Glomerular visceral epithelial cell (primary cell): ENCODE results near the gene LRRC4.

Source experiments
- DNase-seq: peaks from one replicate; pipeline ENCODE4 v3.0.0-alpha.2; 2016; ENCODE audit errors: extremely low spot score

Gene LRRC4

GRCh38 chr7:128006550-128007302, 24.5 kb downstream of the LRRC4 start:
- no peak for DNase-seq

GRCh38 chr7:128005759-128006159, 25.5 kb downstream of the LRRC4 start:
- DNase-seq, result no peak

DNA sequence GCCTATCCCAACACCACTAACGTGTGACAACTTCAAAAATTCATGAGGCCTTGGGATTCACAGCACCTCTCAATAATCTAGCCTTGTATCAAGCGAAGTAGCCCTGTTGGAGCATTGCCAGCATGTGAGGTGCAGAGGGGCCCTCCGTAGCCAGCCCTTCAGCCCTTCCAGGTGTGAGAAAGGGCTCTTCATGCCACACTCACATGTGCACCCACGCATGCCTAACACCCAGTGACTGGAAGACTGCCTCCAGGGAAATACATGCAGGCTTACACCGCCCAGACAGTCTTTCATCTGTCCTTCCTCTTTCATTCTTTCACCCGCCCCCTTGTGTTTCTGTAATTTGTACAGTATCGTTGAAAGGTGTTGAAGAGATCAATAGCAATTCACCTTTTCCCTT, 26.1 kb downstream of the LRRC4 start:
- DNase-seq, result no peak

DNA sequence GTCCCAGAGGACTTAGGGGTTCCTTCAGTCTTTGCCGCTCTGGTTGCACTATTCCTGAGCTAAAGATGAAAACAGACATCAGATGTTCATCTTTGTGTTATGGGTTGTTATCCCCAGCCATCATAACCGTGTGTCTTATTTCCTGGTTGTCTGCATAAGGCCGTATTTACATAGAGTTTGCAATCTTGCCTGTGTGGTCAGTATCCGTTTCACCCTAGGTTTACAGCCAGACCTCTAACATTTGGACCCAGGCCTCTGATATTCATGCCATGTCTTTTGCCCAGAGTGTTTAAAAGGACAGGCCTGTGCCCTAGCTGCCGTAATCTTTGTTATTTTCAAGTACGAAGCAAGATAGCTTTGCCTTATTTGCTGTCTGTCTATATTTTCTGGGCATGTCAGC, 26.6 kb downstream of the LRRC4 start:
- no peak for DNase-seq

GRCh38 chr7:128003787-128004186, 27.4 kb downstream of the LRRC4 start:
- DNase-seq, result no peak

GRCh38 chr7:128003167-128003566, 28.1 kb downstream of the LRRC4 start:
- DNase-seq, result no peak

GRCh38 chr7:128000854-128001265, 30.4 kb downstream of the LRRC4 start:
- DNase-seq, result peak; percentile 36

DNA sequence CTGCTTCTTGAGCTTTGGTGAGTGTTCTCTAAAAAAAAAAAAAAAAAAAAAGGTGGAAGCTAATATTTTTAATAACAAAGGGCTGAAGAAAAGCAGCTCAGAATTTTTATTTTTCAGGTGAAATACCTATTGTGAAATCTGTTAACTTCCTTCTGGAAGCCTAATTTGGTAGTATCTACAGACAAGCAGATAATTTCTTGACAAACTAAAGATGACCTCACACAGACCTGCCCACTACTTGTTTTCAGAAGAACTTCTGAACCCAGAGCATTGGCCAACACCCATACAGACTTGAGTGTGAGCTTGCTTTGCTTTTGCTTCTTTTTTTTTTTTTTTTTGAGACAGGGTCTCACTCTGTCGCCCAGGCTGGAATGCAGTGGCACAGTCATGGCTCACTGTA, 31.2 kb downstream of the LRRC4 start:
- DNase-seq, result no peak

GRCh38 chr7:127998671-127999070, 32.6 kb downstream of the LRRC4 start:
- no peak for DNase-seq

GRCh38 chr7:127997226-127997922, 33.9 kb downstream of the LRRC4 start:
- DNase-seq, result no peak

DNA sequence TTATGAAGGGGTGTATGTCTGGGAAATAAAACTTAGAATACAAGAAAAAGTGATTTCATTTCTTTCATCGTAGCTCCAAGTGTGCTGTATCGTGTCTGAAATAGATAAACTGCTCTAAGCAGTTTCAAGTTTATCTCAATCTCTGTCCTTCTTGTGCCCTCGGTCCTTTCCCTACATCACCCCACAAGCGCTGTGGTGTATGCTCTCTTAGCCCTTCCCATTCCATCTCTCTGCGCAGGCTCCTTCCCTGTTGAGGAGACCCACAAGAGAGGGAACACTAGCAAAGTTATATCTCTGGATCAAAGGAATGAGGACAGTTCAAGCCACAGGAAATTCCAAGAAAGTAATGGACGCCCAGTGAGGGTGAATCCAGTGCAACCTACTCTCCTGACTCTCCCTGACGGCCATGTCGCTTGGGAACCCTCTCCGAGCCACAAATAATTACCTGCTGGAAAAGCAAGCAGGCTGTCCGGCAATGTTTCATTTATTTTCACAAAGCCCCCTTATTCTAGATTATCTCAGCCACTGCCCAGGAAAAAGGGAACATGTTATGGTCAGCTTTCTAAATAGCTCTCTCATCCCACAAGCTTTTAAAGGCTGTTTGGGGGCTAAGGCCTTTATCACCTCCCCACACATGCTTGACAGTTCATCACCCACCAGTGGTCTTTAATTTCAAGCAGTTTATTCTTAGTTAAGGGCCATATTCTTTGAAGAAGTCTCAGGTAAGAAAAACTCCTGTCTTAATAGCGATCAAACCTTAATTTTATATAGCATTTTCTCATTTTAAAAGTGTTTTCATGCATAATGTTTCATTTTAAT, 34.8 kb downstream of the LRRC4 start:
- no peak for DNase-seq

DNA sequence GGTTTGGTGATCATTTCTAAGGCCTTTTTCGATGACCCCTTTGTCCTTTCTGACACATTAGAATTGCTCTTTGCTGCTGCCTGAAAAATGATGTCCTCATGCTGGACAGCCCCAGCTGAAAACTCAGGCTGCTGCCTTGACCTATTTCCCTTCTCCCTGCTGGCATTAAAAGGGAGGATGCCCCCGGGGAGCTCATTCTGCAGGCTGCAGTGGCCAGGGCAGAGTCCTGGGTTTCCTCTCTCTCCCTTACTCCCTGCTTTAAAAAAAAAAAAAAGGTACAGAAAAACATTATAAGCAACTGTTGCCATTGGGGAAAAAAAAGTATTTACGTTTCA, 35.4 kb downstream of the LRRC4 start:
- no peak for DNase-seq

DNA sequence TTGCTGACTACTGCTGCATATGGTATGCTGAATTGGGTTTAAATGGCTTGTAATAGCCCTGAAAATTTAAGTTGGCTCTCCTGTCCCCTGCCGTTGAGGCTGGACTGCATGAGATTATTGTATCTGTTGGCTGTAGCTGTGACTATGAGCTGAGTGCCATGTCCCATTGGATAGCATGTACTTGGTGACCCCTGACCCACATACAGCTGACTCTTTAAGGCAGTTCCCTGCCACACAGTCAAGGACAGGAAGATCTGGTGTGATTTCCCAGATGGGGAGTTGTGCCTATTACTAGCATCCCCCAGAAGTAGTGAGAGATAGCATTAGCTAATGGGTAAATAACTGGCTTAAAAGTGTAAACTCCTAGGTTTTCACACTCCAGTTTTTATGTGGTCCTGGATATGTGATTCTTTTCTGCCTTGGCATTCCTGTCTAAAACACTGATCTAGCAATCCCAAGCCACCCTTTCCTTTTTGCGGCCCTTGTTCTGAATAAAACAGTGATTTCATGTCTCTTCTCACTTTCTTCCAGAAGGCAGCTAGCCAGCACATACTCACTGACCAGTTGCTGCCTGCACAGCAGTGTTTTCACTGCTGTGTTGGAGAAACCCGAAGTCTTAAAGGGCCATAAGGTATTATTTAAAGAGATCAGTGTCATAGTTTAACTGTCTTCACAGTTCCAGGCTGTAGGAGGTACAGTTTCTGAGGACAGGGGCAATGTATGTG, 35.9 kb downstream of the LRRC4 start:
- DNase-seq, result no peak

- no peak for DNase-seq
Observed at GRCh38 chr7:127993987-127994386, 37.2 kb downstream of the LRRC4 start.

DNA sequence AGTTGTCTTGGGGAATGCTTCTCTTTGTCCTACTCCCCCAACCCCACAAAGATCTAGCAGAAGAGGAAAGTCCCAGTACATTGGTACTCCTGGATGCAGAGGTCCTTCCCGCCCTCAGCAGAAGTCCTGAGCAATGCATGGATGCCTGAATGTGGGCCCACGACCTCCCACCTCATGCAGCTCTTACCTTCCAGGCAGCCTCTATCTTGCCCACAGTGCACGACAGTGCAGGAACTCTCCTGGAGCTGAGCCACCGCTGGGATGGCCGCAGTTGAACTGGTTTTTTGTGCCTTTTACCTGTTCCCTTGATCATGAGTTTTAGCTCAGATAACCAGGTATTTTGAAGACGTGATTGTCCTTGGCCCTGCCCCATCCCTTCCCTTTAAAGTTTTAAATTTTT, 37.9 kb downstream of the LRRC4 start:
- DNase-seq, result no peak

DNA sequence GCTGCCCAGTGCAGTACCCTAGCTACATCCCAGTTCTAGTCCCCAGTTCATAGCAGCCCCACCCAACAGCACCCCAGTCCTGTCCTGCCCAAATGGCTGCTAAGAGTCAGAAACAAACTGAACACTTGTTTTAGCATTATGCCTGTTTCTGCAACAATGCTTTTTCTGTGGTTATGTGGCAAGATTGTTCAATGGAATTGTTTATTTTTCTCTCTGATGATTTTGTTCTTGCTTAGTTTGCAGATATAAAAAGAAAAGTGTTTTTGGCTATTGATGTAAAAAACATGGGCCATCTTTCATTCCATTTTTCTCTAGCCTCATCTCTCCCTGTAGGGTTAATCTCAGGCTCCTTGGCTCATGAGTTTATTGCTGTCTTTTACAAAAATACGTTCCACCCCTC, 42.5 kb downstream of the LRRC4 start:
- no peak for DNase-seq

GRCh38 chr7:127986581-127987521, 44.4 kb downstream of the LRRC4 start:
- no peak for DNase-seq

- no peak for DNase-seq
Observed at GRCh38 chr7:127983804-127984332, 47.4 kb downstream of the LRRC4 start.

DNA sequence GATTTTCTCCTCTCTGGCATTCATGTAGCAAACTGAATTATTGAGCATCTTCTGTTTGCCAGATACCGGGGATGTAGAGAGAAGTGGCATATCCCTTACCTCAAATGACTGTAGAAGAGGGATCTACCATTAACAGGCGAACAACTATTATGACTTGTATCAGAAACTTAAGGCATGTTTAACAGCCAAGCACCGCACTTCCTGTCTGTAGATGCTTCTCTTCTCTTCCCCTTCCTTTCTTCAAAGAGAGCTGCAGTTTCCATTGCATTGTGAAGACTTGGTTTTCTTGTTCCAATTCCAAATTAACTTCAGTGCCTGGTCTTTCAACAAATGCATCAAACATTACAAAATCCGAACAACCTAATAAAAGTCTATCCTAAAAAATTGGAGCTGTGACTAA, 49.3 kb downstream of the LRRC4 start:
- DNase-seq, result no peak

DNA sequence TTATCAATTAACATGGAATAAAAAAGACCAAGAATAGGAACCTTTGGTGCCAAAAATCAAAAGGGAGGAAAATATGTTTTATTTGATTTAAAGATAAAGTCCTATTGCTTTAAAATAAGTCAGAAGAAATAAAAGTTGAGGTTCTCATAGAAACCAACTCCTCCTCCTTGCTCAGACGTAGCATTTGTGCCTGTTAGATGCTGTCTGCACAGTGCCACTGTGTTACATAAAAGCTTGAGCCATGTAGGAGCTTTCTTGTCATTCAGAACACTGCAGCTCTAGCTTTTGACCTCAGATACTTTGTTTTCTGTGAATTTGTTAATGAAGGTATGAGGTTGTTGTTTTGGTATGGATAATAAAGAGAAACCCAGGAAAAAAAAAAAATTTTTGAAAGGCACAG, 50.3 kb downstream of the LRRC4 start:
- DNase-seq, result no peak

- no peak for DNase-seq
Observed at GRCh38 chr7:127979728-127980126, 51.5 kb downstream of the LRRC4 start.
